Adipose tissue (tissue), 3 donors: Measurements from ENCODE around the gene CECR2. TPM values are rescaled to one million over a fixed set of nuclear protein-coding genes. Genes with fewer than 3 reads are reported as not detected.
"Not testable (repeated sequence)": the region's sequence is repeated elsewhere in the genome, so short reads cannot be mapped to it uniquely, and the experiment has no call there.

Source experiments
- H3K27ac ChIP-seq: one replicate; pipeline ENCODE4 v1.5.1; 2013; ENCODE audit warnings: low read depth, low read length
- WGBS, 3 donors: extraction: QIAGEN DNeasy Blood & Tissue Kit; methylation state at CpG; one replicate each; pipeline ENCODE4 v1.1.7; 2013; 5-methylcytosine and 5-hydroxymethylcytosine counted together
- polyA plus RNA-seq, 3 donors: library from polyadenylated mRNA; stranded (reverse); fragments of 200-250 nt; gene quantifications; one replicate each; pipeline ENCODE4 v1.2.3, GENCODE V29; 2013
- donor health status: healthy with polysubstance abuse.
- donor health status: Bipolar disorder and iron deficiency.
- donor health status: healthy.

The CECR2 gene
- polyA plus RNA-seq, 3 donors: 0.90 to 1.4 (median 1.1) TPM

- no peak overlapping the region for H3K27ac ChIP-seq
- 87 to 91% (median 89%) methylated on average over 10 of the region's 10 CpGs for WGBS, 3 donors
Observed at GRCh38 chr22:17388235-17388634, 19.0 kb downstream of the CECR2 start.

- no peak overlapping the region for H3K27ac ChIP-seq
- WGBS, 3 donors: 56 to 65% (median 64%) methylated on average over 5 of the region's 5 CpGs
Observed at GRCh38 chr22:17390087-17390486, 20.8 kb downstream of the CECR2 start.

DNA sequence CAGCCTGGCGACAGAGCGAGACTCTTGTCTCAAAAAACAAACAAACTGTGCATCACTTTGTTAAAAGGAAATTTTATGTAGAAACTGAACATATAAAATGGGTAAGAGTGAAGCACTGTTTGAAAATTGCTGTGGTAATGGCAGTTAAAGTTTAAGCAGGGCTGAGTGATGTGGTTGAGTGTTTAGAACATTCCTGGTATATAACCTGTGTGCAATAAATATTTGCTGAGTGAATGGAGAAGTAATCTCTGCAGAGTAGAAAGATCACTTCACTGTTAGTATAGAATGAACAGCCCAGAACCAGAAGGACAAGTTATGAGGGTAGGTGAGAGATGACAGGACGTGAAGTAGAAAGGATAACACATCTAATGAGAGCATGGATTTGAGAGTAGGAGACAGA, 27.3 kb downstream of the CECR2 start:
- no peak overlapping the region for H3K27ac ChIP-seq
- 79 to 90% (median 86%) methylated on average over 3 of the region's 3 CpGs for WGBS, 3 donors

- no peak overlapping the region for H3K27ac ChIP-seq
- WGBS, 3 donors: 82 to 89% (median 85%) methylated on average over 11 of the region's 11 CpGs
Observed at GRCh38 chr22:17397756-17398547, 28.7 kb downstream of the CECR2 start.

- no peak overlapping the region for H3K27ac ChIP-seq
- 81 to 90% (median 87%) methylated on average over 3 of the region's 3 CpGs for WGBS, 3 donors
Observed at GRCh38 chr22:17400305-17400704, 31.0 kb downstream of the CECR2 start.

DNA sequence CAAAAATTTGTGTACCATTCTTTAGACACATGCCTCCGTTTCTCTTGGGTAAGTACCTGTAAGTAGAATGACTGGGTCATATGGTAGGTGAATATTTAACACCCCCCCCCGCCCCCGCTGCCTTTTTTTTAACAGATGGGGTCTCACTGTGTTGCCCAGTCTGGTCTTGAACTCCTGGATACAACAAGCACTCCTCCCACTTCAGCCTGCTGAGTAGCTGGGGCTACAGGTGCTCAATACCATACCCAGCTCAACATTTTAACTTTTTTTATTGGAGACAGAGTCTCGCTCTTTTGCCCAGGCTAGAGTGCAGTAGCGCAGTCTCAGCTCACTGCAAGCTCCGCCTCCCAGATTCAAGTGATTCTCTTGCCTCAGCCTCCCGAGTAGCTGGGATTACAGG, 32.5 kb downstream of the CECR2 start:
- WGBS, 3 donors: 93 to 95% (median 94%) methylated on average over 7 of the region's 7 CpGs
- H3K27ac ChIP-seq: no peak overlapping the region

GRCh38 chr22:17402293-17402692, 33.0 kb downstream of the CECR2 start:
- no peak overlapping the region for H3K27ac ChIP-seq

DNA sequence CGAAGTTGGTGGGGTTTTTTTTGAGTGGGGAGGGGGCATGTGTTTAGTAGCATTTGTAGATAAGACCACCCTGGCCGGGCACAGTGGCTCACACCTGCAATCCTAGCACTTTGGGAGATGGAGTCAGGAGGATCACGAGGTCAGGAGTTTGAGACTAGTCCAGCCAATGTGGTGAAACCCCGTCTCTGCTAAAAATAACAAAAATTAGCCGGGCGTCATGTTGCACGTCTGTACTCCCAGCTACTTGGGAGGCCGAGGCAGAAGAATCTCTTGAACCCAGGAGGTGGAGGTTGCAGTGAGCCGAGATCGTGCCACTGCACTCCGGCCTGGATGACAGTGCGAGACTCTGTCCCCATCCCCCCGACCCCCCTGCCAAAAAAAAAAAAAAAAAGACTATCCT, 34.6 kb downstream of the CECR2 start:
- WGBS, 3 donors: 78 to 92% (median 78%) methylated on average over 13 of the region's 13 CpGs
- H3K27ac ChIP-seq: no peak overlapping the region

- H3K27ac ChIP-seq: no peak overlapping the region
- 73 to 85% (median 79%) methylated on average over 5 of the region's 5 CpGs for WGBS, 3 donors
Observed at GRCh38 chr22:17407643-17408042, 38.4 kb downstream of the CECR2 start.

DNA sequence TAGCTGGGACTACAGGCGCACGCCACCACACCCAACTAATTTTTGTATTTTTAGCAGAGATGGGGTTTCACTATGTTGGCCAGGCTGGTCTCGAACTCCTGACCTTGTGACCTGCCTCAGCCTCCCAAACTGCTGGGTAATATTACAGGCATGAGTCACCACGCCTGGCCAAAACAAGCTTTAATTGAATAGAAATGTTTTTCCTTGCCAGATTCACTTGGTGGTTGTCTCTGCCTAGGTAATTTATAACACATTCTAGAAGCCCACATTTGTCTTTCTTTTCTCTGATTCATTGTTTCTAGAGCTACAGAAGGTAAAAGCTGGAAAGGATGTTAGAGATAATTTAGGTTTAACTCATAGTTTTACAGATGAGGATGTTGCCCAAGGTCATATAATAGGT, 41.3 kb downstream of the CECR2 start:
- H3K27ac ChIP-seq: no peak overlapping the region
- WGBS, 3 donors: 85 to 90% (median 86%) methylated on average over 4 of the region's 4 CpGs

GRCh38 chr22:17411213-17411612, 42.0 kb downstream of the CECR2 start:
- 46 to 75% (median 51%) methylated on average over 3 of the region's 3 CpGs for WGBS, 3 donors
- H3K27ac ChIP-seq: no peak overlapping the region

DNA sequence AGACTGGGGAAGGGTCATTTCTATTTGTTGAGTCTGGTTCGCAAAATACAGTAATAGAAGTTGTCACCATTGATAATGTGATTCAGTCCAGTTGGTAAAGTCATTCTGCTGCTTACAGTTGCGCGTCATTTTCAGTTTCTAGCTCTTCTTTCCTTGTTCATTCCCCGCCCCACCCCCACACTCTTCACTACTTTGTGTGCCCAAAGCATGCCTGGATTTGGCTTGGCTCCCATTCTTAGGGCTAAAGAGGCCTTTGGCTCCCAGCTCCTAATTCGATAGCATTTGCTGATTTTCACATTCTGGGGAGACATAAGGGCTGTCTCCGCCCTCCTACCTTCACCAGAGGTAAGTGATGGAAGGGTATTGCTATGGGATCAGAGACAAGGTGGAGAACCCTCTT, 43.0 kb downstream of the CECR2 start:
- H3K27ac ChIP-seq: no peak overlapping the region
- 87 to 95% (median 93%) methylated on average over 6 of the region's 6 CpGs for WGBS, 3 donors

GRCh38 chr22:17418890-17419324, 49.6 kb downstream of the CECR2 start:
- WGBS, 3 donors: 91 to 94% (median 91%) methylated on average over 27 of the region's 27 CpGs
- no peak overlapping the region for H3K27ac ChIP-seq

DNA sequence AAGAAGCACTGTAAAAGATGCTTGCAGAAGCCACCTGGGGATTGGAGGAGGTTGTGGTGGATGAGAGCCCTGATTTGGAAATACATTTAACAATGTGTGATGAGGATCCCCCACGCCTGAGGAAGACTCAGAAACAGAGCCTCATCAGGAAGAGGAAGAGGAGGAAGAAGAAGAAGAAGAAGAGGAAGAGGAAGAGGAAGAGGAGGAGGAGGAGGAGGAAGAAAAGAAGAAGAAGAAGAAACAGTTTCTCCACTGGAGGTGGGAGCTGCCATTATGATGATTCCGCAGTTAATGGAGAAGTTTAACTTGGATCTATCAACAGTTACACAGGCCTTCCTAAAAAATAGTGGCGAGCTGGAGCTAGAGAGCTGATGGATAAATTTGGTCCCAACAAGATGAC, 50.1 kb downstream of the CECR2 start:
- 88 to 91% (median 88%) methylated on average over 3 of the region's 3 CpGs for WGBS, 3 donors
- H3K27ac ChIP-seq: no peak overlapping the region

GRCh38 chr22:17422736-17423343, 53.6 kb downstream of the CECR2 start:
- 73 to 89% (median 81%) methylated on average over 5 of the region's 5 CpGs for WGBS, 3 donors
- no peak overlapping the region for H3K27ac ChIP-seq

DNA sequence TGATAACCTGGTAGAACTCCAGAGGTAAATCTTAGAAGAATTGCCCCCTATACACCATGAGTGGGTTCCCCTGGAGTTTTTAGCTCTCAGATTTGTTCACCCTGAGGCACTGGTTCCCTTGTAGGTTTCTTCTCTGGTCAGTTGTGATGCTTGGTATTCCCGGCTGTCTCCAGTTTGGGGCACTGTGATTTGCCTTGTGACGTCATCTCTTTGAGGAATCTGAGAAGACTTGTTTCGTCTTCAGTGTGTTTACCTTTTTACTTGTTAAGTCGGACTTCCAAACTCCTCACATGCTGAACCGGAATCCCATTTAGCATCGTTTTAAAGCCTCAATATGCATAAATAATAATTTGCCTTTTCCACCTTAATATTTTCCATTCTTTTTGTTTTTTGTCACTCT, 54.4 kb downstream of the CECR2 start:
- no peak overlapping the region for H3K27ac ChIP-seq
- WGBS, 3 donors: 88 to 92% (median 90%) methylated on average over 6 of the region's 6 CpGs

DNA sequence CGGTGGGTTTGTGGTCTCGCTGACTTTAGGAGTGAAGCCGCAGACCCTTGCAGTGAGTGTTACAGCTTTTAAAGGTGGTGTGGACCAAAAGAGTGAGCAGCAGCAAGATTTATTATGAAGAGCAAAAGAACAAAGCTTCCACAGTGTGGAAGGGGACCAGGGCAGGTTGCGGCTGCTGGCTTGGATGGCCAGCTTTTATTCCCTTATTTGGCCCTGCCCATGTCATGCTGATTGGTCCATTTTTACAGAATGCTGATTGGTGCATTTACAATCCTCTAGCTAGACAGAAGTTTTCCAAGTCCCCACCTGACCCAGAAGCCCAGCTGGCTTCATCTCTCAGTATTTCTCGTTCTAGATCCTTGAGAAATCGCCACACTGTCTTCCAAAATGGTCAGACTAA, 58.3 kb downstream of the CECR2 start:
- 79 to 92% (median 88%) methylated on average over 6 of the region's 6 CpGs for WGBS, 3 donors
- not testable (repeated sequence) for H3K27ac ChIP-seq

DNA sequence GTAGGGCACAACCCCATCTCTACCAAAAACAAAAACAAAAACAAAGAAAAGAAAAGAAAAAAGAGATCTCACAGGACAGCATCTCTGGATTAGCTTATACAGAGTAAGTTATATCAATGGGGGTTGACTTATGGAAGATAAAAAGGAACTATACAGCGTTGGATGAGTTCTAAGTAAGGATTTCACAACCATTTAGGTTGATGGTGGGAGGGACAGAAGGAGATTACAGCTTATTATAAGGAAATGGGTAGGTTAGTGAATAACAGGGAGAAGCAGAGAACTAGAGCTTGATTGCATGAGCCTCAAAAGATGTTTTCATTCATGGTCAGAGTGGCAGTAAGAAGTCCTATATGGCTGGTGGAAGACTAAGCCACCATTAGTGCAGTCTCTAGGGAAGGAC, 60.3 kb downstream of the CECR2 start:
- WGBS, 3 donors: 43 to 88% (median 66%) methylated on average over 1 of the region's 1 CpG
- no peak overlapping the region for H3K27ac ChIP-seq

GRCh38 chr22:17430412-17430811, 61.2 kb downstream of the CECR2 start:
- H3K27ac ChIP-seq: no peak overlapping the region

DNA sequence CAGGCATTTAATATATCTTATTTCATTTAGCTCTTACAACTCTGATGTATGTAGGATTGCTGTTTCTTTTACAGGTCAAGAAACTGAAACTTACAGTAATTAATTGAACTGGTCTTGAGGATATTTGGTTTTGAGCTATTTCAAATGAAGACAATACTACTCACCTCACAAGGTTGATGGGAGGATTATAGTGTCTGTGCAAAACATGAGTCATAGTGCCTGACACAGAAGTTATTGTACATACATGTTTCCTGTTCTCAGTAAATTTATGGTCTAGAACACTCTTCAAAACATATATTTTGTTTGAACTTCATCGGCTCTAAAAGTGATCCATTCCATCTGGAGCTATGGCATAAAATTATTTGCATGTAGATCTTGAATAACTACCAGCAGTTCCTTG, 61.9 kb downstream of the CECR2 start:
- no peak overlapping the region for H3K27ac ChIP-seq
- WGBS, 3 donors: 71 to 80% (median 74%) methylated on average over 1 of the region's 1 CpG
